HepG2 (cell line): ENCODE data around the gene TBX15.

Source experiments
- ADNP ChIP-seq: sonication (generic); formaldehyde crosslinking; IDR thresholded peaks from 2 replicates; pipeline ENCODE4 v1.4.0; 2020; ENCODE audit warnings: missing genetic modification reagents
- EZH2 ChIP-seq: conservative IDR thresholded peaks from 2 replicates; pipeline ENCODE4 v1.6.1; 2012; ENCODE audit warnings: mild to moderate bottlenecking, low read depth, low read length, moderate library complexity
- HNRNPH1 ChIP-seq: fragments of 200-400 bp; formaldehyde crosslinking; optimal IDR thresholded peaks from 2 replicates; pipeline ENCODE3; 2017; ENCODE audit warnings: mild to moderate bottlenecking, low read depth, low read length
- JARID2 ChIP-seq: sonication (generic); formaldehyde crosslinking; IDR thresholded peaks from 2 replicates; pipeline ENCODE4 v1.8.1; 2023; ENCODE audit warnings: missing genetic modification reagents, inconsistent platforms; ENCODE audit not compliant: insufficient replicate concordance
- KLF13 ChIP-seq: sonication (generic); formaldehyde crosslinking; IDR thresholded peaks from 2 replicates; pipeline ENCODE4 v1.4.0; 2020; ENCODE audit warnings: mild to moderate bottlenecking, missing genetic modification reagents
- KLF15 ChIP-seq: sonication (generic); formaldehyde crosslinking; IDR thresholded peaks from 2 replicates; pipeline ENCODE4 v1.8.1; 2023; ENCODE audit warnings: borderline replicate concordance, mild to moderate bottlenecking, inconsistent platforms, missing genetic modification reagents, mixed read lengths
- POLR2A ChIP-seq, 2 experiments: IDR thresholded peaks; 2 replicates each; pipeline ENCODE4 v1.6.1; 2011; ENCODE audit warnings: low read depth in 2 of 2, low read length in 2 of 2, mild to moderate bottlenecking in 1 of 2, moderate library complexity in 1 of 2; ENCODE audit not compliant: insufficient read depth in 1 of 2
- SIN3A ChIP-seq: IDR thresholded peaks from 2 replicates; pipeline ENCODE4 v1.6.1; 2011; ENCODE audit warnings: low read depth, mild to moderate bottlenecking, control low read depth, low read length, borderline replicate concordance
- ZBTB8A ChIP-seq: sonication (generic); formaldehyde crosslinking; IDR thresholded peaks from 2 replicates; pipeline ENCODE4 v1.4.0; 2020; ENCODE audit warnings: mild to moderate bottlenecking, low read depth, missing genetic modification reagents, borderline replicate concordance
- ZFP1 ChIP-seq: IDR thresholded peaks from 2 replicates; pipeline ENCODE4 v1.6.1; 2016
- ZFP36L2 ChIP-seq: sonication (generic); formaldehyde crosslinking; IDR thresholded peaks from 2 replicates; pipeline ENCODE4 v1.4.0; 2020; ENCODE audit warnings: missing genetic modification reagents
- ZNF101 ChIP-seq: sonication (generic); formaldehyde crosslinking; IDR thresholded peaks from 2 replicates; pipeline ENCODE4 v1.4.0; 2020; ENCODE audit warnings: mild to moderate bottlenecking, low read depth, missing genetic modification reagents, borderline replicate concordance
- TF ChIP-seq, protein P1 (sequence below): IDR thresholded peaks from 2 replicates; pipeline ENCODE4 v1.6.1; 2016; ENCODE audit warnings: missing compliant biosample characterization, missing genetic modification reagents, borderline replicate concordance

DNA sequence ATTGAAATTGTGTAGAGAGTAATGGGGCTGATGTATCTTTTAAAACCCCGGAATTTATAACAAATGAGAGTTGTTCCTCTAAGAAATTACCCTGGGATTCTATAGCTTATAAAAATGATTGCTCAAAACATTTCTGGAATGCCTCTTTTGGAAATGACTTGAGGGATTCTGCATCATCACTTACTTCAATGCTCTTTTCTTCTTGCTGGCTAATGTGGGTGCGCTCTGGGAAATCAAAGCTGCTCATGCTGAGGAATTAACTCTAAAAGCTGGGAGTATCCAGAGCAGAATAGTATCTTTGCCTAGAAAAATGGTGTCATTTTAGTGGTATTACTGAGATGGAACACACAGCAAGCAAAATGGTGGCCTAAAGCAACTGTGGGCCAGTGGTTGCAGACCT lies 23.0 kb upstream of the TBX15 start:
- TF ChIP-seq POLR2A (IDR thresholded peaks at IDR 0.05; ENCODE audit: insufficient read depth in 1 of 2, low read depth in 2 of 2, low read length in 2 of 2) (no peak), ZFP1 (no peak), ZNF101 (no peak), ADNP (CRISPR knock-in tag) (no peak), EZH2 (no peak), KLF13 (CRISPR knock-in tag) (no peak), HNRNPH1 (no peak), KLF15 (no peak), JARID2 (CRISPR knock-in tag) (no peak), ZFP36L2 (CRISPR knock-in tag) (no peak), SIN3A (no peak), ZBTB8A (CRISPR knock-in tag) (no peak)
- TF ChIP-seq, protein P1, sequence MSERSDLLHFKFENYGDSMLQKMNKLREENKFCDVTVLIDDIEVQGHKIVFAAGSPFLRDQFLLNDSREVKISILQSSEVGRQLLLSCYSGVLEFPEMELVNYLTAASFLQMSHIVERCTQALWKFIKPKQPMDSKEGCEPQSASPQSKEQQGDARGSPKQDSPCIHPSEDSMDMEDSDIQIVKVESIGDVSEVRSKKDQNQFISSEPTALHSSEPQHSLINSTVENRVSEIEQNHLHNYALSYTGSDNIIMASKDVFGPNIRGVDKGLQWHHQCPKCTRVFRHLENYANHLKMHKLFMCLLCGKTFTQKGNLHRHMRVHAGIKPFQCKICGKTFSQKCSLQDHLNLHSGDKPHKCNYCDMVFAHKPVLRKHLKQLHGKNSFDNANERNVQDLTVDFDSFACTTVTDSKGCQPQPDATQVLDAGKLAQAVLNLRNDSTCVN (CRISPR knock-in tag): no peak
